Hepatocyte (in vitro differentiated cells): ENCODE results near the gene TFEB. TPM values are rescaled to one million over a fixed set of nuclear protein-coding genes. Genes with fewer than 3 reads are reported as not detected.

Experiments used
- DNase-seq: peaks from one replicate; pipeline ENCODE4 v3.0.0-alpha.2; 2016; ENCODE audit warnings: low spot score
- H2AFZ ChIP-seq: fragments of 200-600 bp; sonication (generic); 2 replicates; pipeline ENCODE4 v1.6.0; 2016; ENCODE audit warnings: antibody characterized with exemption, mild to moderate bottlenecking
- H3K27ac ChIP-seq: fragments of 200-600 bp; sonication (generic); 2 replicates; pipeline ENCODE4 v1.5.1; 2016; ENCODE audit warnings: mild to moderate bottlenecking
- H3K27me3 ChIP-seq: fragments of 200-600 bp; sonication (generic); 2 replicates; pipeline ENCODE4 v1.6.1; 2016
- H3K36me3 ChIP-seq: fragments of 200-600 bp; sonication (generic); replicated peaks from 2 replicates; pipeline ENCODE4 v1.5.1; 2016; ENCODE audit warnings: low read depth; ENCODE audit not compliant: insufficient read depth
- H3K4me1 ChIP-seq: fragments of 200-600 bp; sonication (generic); 2 replicates; pipeline ENCODE4 v1.5.1; 2016; ENCODE audit warnings: mild to moderate bottlenecking, moderate library complexity; ENCODE audit not compliant: insufficient read depth
- H3K4me2 ChIP-seq: fragments of 200-600 bp; sonication (generic); 2 replicates; pipeline ENCODE4 v1.6.0; 2016
- H3K4me3 ChIP-seq: fragments of 200-600 bp; sonication (generic); 2 replicates; pipeline ENCODE4 v1.5.1; 2016; ENCODE audit warnings: mild to moderate bottlenecking
- H3K79me2 ChIP-seq: fragments of 200-600 bp; sonication (generic); 2 replicates; pipeline ENCODE4 v1.6.0; 2017; ENCODE audit warnings: mild to moderate bottlenecking
- H3K9me2 ChIP-seq: fragments of 200-600 bp; sonication (generic); replicated peaks from 2 replicates; pipeline ENCODE4 v1.6.0; 2017; ENCODE audit warnings: mild to moderate bottlenecking; ENCODE audit not compliant: insufficient read depth
- H3K9me3 ChIP-seq: fragments of 200-600 bp; sonication (generic); 2 replicates; pipeline ENCODE4 v1.5.1; 2016; ENCODE audit warnings: low read depth, mild to moderate bottlenecking
- H4K20me1 ChIP-seq: fragments of 200-600 bp; sonication (generic); 2 replicates; pipeline ENCODE4 v1.6.0; 2016; ENCODE audit warnings: mild to moderate bottlenecking; ENCODE audit not compliant: insufficient read depth, poor library complexity, severe bottlenecking
- CTCF ChIP-seq: fragments of 200-600 bp; sonication (generic); IDR thresholded peaks from 2 replicates; pipeline ENCODE4 v1.5.1; 2016; ENCODE audit warnings: antibody characterized with exemption, mild to moderate bottlenecking; ENCODE audit not compliant: poor library complexity
- EZH2 ChIP-seq: fragments of 200-600 bp; sonication (generic); IDR thresholded peaks from 2 replicates; pipeline ENCODE4 v1.6.1; 2016; ENCODE audit warnings: antibody characterized with exemption, mild to moderate bottlenecking, borderline replicate concordance
- EZH2phosphoT487 ChIP-seq: fragments of 200-600 bp; sonication (generic); IDR thresholded peaks from one replicate; pipeline ENCODE4 v1.6.1; 2018; ENCODE audit warnings: antibody characterized with exemption, mild to moderate bottlenecking, low read depth, moderate library complexity; ENCODE audit not compliant: unreplicated experiment, severe bottlenecking
- WGBS: methylation state at CpG from one replicate; pipeline ENCODE4 v1.1.6; 2016; ENCODE audit warnings: low lambda C conversion rate; ENCODE audit errors: missing lambda C conversion rate; 5-methylcytosine and 5-hydroxymethylcytosine counted together
- polyA plus RNA-seq: library from polyadenylated mRNA; unstranded; fragments of >200 nt; fragmentation: Nextera tagmentation; extraction: Ambion mirVana; gene quantifications from 2 replicates; pipeline ENCODE4 v1.2.1, GENCODE V29; 2016
- total RNA-seq: library from RNA; depleted of rRNA; stranded (reverse); fragments of >200 nt; gene quantifications from 2 replicates; pipeline ENCODE4 v1.2.3, GENCODE V29; 2014

TFEB gene
- total and polyA plus RNA-seq, 2 experiments from 2014 or later = 14.2 to 32.7 TPM

DNA sequence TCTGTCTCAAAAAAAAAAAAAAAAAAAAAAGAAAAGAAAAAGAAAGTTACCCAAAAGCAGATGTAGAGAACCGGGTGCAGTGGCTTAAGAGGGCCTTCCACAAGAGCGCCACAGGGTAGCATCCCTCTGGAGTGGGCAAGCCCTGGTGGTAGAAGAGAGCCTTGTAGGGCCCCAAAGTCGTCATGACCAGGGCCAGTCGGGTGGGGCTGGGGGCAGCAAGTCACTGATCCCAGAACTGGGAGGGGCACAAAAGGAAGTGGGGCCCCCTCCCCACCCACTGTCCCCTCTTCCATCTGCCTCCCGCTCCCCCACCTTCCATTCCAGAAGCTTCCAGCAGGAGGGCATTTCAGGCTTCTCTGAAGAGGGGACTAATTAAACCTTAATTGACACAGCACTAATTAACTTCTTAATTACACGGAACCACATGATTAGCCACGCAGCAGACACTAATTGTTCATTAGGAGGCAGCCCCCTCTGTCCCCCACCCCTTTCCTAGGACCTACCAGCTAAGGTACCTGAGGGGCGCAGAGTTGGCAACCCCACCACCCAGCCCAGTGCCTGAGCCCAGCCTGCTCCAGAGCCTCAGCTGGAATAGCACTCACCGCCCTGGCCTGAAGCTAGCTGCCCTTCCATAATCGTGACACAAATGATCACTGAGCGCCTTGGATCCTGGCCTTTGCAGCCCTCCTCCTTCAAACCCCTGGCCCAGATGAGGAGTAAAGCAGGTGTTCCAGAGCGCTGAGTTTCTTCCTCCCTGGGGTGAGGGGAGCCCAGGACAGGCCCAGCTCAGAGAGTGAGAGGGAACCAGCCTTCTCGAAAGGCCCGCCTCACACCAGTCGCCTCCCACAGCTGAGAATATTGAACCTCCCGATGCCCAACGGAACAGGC, 62.3 kb downstream of the TFEB start:
- peaks cover 3% of the 10 kb centered on the region for H3K27me3 ChIP-seq
- H4K20me1 ChIP-seq = no peaks in the 10 kb centered on the region
- no peak overlapping the region for H3K4me3 ChIP-seq
- no peaks in the 10 kb centered on the region for H3K9me3 ChIP-seq
- H3K79me2 ChIP-seq = no peaks in the 10 kb centered on the region
- no peak for DNase-seq
- H3K4me1 ChIP-seq = no peaks in the 10 kb centered on the region
- no peaks in the 10 kb centered on the region for H3K9me2 ChIP-seq
- H3K27ac ChIP-seq = no peak overlapping the region
- no peak overlapping the region for H3K4me2 ChIP-seq
- no peak for TF ChIP-seq EZH2
- no peak for TF ChIP-seq CTCF
- TF ChIP-seq EZH2phosphoT487 = no peak
- no peaks in the 10 kb centered on the region for H3K36me3 ChIP-seq
- 90% methylated on average over 17 of the region's 17 CpGs for WGBS
- H2AFZ ChIP-seq = no peak overlapping the region

GRCh38 chr6:41672016-41672415, 63.4 kb downstream of the TFEB start:
- TF ChIP-seq CTCF = no peak
- no peak for TF ChIP-seq EZH2phosphoT487
- no peak for TF ChIP-seq EZH2
- DNase-seq = no peak
- Histone ChIP-seq H3K4me2 (no peak overlapping the region), H3K4me1 (no peaks in the 10 kb centered on the region), H3K9me2 (no peaks in the 10 kb centered on the region), H3K36me3 (no peaks in the 10 kb centered on the region), H4K20me1 (no peaks in the 10 kb centered on the region), H3K9me3 (no peaks in the 10 kb centered on the region), H3K27ac (no peak overlapping the region), H2AFZ (no peak overlapping the region), H3K27me3 (peaks cover 3% of the 10 kb centered on the region), H3K4me3 (no peak overlapping the region), H3K79me2 (no peaks in the 10 kb centered on the region)
- WGBS = 82% methylated on average over 7 of the region's 7 CpGs

GRCh38 chr6:41671376-41671775, 64.0 kb downstream of the TFEB start:
- WGBS = 76% methylated on average over 5 of the region's 5 CpGs

More at GRCh38 chr6:41671376-41671775, 64.0 kb downstream of the TFEB start:
- no peak for TF ChIP-seq CTCF
- no peak for TF ChIP-seq EZH2phosphoT487
- TF ChIP-seq EZH2 = no peak
- DNase-seq = no peak
- Histone ChIP-seq H3K4me3 (no peak overlapping the region), H3K79me2 (no peaks in the 10 kb centered on the region), H2AFZ (no peak overlapping the region), H4K20me1 (no peaks in the 10 kb centered on the region), H3K9me2 (no peaks in the 10 kb centered on the region), H3K4me1 (no peaks in the 10 kb centered on the region), H3K4me2 (no peak overlapping the region), H3K36me3 (no peaks in the 10 kb centered on the region), H3K9me3 (no peaks in the 10 kb centered on the region), H3K27me3 (peaks cover 3% of the 10 kb centered on the region), H3K27ac (no peak overlapping the region)
